DOHH2 (cell line): ENCODE data around the gene SLC16A12.

Experiments
- CTCF ChIP-seq: fragments of 200-600 bp; sonication (generic); IDR thresholded peaks from one replicate; pipeline ENCODE4 v1.5.1; 2014; ENCODE audit warnings: antibody characterized with exemption, mild to moderate bottlenecking, low read depth, low read length; ENCODE audit not compliant: poor library complexity, severe bottlenecking
- EZH2phosphoT487 ChIP-seq: fragments of 200-600 bp; sonication (generic); IDR thresholded peaks from 2 replicates; pipeline ENCODE4 v1.6.1; 2017; ENCODE audit warnings: borderline replicate concordance, mild to moderate bottlenecking, antibody characterized with exemption, low read length, moderate library complexity, mixed read lengths

- TF ChIP-seq CTCF (no peak), EZH2phosphoT487 (no peak)
Observed at GRCh38 chr10:89395141-89395540, 140.3 kb downstream of the SLC16A12 start.
